ENCODE measurements around the gene TRMT44. TPM values are rescaled to one million over a fixed set of nuclear protein-coding genes. Genes with fewer than 3 reads are reported as not detected.

Gene TRMT44
- total and polyA plus RNA-seq, 2 of the 4 experiments (the other 2 are of a cell fraction): 7.3 to 8.1 TPM

DNA sequence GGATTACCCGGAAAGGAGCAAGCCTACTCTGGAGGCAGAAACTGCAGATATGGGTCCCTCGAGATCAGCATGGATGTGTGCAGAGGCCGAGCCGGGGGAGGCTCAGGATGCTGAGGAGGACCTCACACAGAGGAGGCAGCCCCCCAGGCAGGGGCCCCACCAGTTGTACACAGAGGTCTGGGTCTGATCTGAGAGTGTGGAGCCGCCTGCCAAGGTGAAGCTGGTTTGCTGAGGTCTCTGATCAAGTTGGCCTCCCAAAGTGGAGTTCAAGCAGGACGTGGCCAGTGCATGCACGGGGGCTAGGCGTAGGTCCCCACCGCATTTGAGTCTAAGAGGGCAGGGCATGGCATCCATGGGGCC lies 35.1 kb upstream of the TRMT44 start:
- H2BK15ac ChIP-seq (ENCODE audit: low read depth, low read length): no peak overlapping the region
- CTCF ChIA-PET: no interaction called here
- H4K20me1 ChIP-seq (ENCODE audit: insufficient read depth, low read length): no peaks in the 10 kb centered on the region
- H3K23ac ChIP-seq (ENCODE audit: low read depth, low read length): no peak overlapping the region
- H3K4me3 ChIP-seq (ENCODE audit: insufficient read depth, low read depth, low read length): no peak overlapping the region
- no peak overlapping the region for H2AK9ac ChIP-seq (replicated peaks; ENCODE audit: low read depth, low read length, poor library complexity)
- TF ChIP-seq RCOR1 (IDR thresholded peaks at IDR 0.05; ENCODE audit: insufficient replicate concordance, low read length) (no peak), RAD21 (IDR thresholded peaks at IDR 0.05; ENCODE audit: low read length) (no peak), FOS (IDR thresholded peaks at IDR 0.05; ENCODE audit: low read depth, low read length) (no peak), MAZ (IDR thresholded peaks at IDR 0.05; ENCODE audit: borderline replicate concordance, low read depth, low read length) (no peak), CHD1 (IDR thresholded peaks at IDR 0.05; ENCODE audit: low read depth, low read length) (no peak), CEBPB (IDR thresholded peaks at IDR 0.05; ENCODE audit: low read depth, low read length) (no peak), NFE2L2 (IDR thresholded peaks at IDR 0.05; ENCODE audit: low read depth, low read length) (no peak), POLR2A (IDR thresholded peaks at IDR 0.05; ENCODE audit: low read depth, low read length) (no peak), SMC3 (IDR thresholded peaks at IDR 0.05; ENCODE audit: low read depth, low read length) (no peak), RFX5 (IDR thresholded peaks at IDR 0.05; ENCODE audit: low read depth, low read length) (no peak), BHLHE40 (IDR thresholded peaks at IDR 0.05; ENCODE audit: low read depth, low read length) (no peak), MAFK (IDR thresholded peaks at IDR 0.05; ENCODE audit: low read depth, low read length) (no peak)
- TF ChIP-seq, protein P1, sequence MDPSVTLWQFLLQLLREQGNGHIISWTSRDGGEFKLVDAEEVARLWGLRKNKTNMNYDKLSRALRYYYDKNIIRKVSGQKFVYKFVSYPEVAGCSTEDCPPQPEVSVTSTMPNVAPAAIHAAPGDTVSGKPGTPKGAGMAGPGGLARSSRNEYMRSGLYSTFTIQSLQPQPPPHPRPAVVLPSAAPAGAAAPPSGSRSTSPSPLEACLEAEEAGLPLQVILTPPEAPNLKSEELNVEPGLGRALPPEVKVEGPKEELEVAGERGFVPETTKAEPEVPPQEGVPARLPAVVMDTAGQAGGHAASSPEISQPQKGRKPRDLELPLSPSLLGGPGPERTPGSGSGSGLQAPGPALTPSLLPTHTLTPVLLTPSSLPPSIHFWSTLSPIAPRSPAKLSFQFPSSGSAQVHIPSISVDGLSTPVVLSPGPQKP (IDR thresholded peaks at IDR 0.05; ENCODE audit: borderline replicate concordance, low read depth, low read length): no peak
- TF ChIP-seq, protein P2, sequence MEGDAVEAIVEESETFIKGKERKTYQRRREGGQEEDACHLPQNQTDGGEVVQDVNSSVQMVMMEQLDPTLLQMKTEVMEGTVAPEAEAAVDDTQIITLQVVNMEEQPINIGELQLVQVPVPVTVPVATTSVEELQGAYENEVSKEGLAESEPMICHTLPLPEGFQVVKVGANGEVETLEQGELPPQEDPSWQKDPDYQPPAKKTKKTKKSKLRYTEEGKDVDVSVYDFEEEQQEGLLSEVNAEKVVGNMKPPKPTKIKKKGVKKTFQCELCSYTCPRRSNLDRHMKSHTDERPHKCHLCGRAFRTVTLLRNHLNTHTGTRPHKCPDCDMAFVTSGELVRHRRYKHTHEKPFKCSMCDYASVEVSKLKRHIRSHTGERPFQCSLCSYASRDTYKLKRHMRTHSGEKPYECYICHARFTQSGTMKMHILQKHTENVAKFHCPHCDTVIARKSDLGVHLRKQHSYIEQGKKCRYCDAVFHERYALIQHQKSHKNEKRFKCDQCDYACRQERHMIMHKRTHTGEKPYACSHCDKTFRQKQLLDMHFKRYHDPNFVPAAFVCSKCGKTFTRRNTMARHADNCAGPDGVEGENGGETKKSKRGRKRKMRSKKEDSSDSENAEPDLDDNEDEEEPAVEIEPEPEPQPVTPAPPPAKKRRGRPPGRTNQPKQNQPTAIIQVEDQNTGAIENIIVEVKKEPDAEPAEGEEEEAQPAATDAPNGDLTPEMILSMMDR (conservative IDR thresholded peaks at IDR 0.05; ENCODE audit: low read depth, low read length): no peak
- BruUV-seq (replicated peaks): no TSS peak
- ATAC-seq (ENCODE audit: low read depth) (no peak), DNase-seq (no peak)
- no peak overlapping the region for H2BK120ac ChIP-seq (ENCODE audit: low read depth, low read length)
- dilution Hi-C loops (cut with HindIII; ENCODE audit: low sequenced_read_pairs, unreplicated experiment) (no loop called here), in situ Hi-C loops (cut with MboI; ENCODE audit: low sequenced_read_pairs) (no loop called here), intact Hi-C loops (cut with micrococcal nuclease) (no loop called here)
- no peak overlapping the region for H4K8ac ChIP-seq (ENCODE audit: low read depth in 2 of 2, low read length in 2 of 2)
- no peak overlapping the region for H3K9ac ChIP-seq (ENCODE audit: low read depth, low read length)
- no peak overlapping the region for H3K27ac ChIP-seq (ENCODE audit: insufficient read depth, low read length)
- POLR2A ChIA-PET (ENCODE audit: unreplicated experiment): no interaction called here
- H2AK5ac ChIP-seq (ENCODE audit: low read depth, low read length): no peak overlapping the region
- H3K9me3 ChIP-seq (ENCODE audit: control insufficient read depth, insufficient read depth, low read length): no peaks in the 10 kb centered on the region
- no peak overlapping the region for H3K4ac ChIP-seq (ENCODE audit: low read depth, low read length)
- no peak overlapping the region for H3K4me2 ChIP-seq (ENCODE audit: low read depth, low read length)
- H3K27me3 ChIP-seq (ENCODE audit: control insufficient read depth, insufficient read depth, low read length): no peaks in the 10 kb centered on the region
- H3K56ac ChIP-seq (ENCODE audit: extremely low read depth, insufficient read depth, low read length): no peak overlapping the region
- H4K5ac ChIP-seq (ENCODE audit: low read depth, low read length): no peak overlapping the region
- no peak overlapping the region for H3K18ac ChIP-seq (ENCODE audit: low read depth, low read length)
- 92% methylated on average over 9 of the region's 9 CpGs; no CpG with 5 or more reads in 1 of the 2 experiments for WGBS, 2 experiments (ENCODE audit: extremely low coverage in 2 of 2, insufficient read length in 1 of 2)
- no peaks in the 10 kb centered on the region for H3K4me1 ChIP-seq (ENCODE audit: control insufficient read depth, insufficient read depth, low read length)
- H2BK20ac ChIP-seq (ENCODE audit: low read depth, low read length): no peak overlapping the region
- peaks cover 0 to 3% of the 10 kb centered on the region in 2 experiments; a peak in 1 of 4 replicates for H3K79me1 ChIP-seq (ENCODE audit: low read depth in 1 of 2, low read length in 2 of 2)
- H3K36me3 ChIP-seq (ENCODE audit: control insufficient read depth, insufficient read depth, low read length): peaks cover 26% of the 10 kb centered on the region
- no peak overlapping the region for H4K91ac ChIP-seq (ENCODE audit: insufficient read depth, low read depth, low read length)
- no peak overlapping the region for H2AFZ ChIP-seq (replicated peaks; ENCODE audit: low read length, poor library complexity)
- H2BK5ac ChIP-seq (ENCODE audit: low read depth, low read length, poor library complexity, severe bottlenecking): no peak overlapping the region
- H3K14ac ChIP-seq (replicated peaks; ENCODE audit: low read depth, low read length): no peak overlapping the region
- H3K9me1 ChIP-seq (ENCODE audit: insufficient read depth, low read length): no peaks in the 10 kb centered on the region; the same call in 1 of the 2 replicates
